Adrenal gland (tissue), 5 donors: ENCODE data around the gene RGMB.

Source experiments
- POLR2A ChIP-seq, 2 donors: fragments of 450-650 bp; IDR thresholded peaks; one replicate each; pipeline ENCODE4 v1.6.1; 2017; ENCODE audit warnings: antibody characterized with exemption in 2 of 2, mild to moderate bottlenecking in 2 of 2, moderate library complexity in 1 of 2
- TF ChIP-seq, protein P1 (sequence below), 6 experiments: fragments of 450-650 bp in 4 of 6; fragments of 200-600 bp in 2 of 6; sonication (generic) in 1 of 6; IDR thresholded peaks; 1 replicate in 5 of 6; 2 replicates in 1 of 6; pipeline versions ENCODE4 v1.5.1 to v1.8.0; 2016 to 2021; ENCODE audit warnings: antibody characterized with exemption in 6 of 6, mild to moderate bottlenecking in 2 of 6, moderate library complexity in 1 of 6
- donor health status: DM: no; HTN: no; CAD: no.

DNA sequence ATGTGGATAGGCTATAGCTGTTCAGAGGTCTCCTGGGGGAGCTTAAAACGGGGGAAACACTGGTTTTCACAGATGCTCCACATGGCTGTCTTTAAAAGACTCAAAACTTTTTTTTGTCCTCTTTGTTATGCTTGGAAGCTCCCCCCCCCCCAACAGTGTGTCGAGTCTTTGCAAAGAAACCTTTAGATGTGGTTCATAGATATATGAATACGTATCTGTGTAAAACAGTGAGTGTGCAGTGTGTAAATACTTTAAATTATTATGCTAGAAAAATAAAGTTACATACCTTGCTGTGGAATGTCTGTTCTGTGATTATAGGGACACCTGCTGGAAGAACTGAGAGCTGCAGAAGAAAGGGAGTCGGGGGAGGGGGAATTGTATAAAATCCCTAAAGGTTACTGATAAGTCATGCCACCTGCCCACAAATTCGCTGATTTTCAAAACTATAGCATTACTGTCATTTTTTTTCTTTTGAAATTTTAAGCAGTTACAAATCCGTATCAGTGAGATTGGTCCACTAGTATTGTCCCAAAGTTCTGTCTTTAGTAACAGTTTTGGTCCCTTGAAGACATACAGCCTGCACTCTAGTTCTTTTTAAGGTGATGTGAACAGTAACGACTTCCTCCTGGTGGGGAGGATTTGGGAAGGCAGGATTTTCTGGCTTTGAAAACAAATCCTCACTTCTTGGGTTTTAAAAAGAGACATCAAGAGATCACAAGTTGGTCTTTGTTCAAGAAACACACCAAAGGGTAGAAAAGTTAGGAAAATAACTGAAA is 22.9 kb downstream of the RGMB start:
- TF ChIP-seq POLR2A (IDR thresholded peaks at IDR 0.05) = no peak
- TF ChIP-seq, protein P1, sequence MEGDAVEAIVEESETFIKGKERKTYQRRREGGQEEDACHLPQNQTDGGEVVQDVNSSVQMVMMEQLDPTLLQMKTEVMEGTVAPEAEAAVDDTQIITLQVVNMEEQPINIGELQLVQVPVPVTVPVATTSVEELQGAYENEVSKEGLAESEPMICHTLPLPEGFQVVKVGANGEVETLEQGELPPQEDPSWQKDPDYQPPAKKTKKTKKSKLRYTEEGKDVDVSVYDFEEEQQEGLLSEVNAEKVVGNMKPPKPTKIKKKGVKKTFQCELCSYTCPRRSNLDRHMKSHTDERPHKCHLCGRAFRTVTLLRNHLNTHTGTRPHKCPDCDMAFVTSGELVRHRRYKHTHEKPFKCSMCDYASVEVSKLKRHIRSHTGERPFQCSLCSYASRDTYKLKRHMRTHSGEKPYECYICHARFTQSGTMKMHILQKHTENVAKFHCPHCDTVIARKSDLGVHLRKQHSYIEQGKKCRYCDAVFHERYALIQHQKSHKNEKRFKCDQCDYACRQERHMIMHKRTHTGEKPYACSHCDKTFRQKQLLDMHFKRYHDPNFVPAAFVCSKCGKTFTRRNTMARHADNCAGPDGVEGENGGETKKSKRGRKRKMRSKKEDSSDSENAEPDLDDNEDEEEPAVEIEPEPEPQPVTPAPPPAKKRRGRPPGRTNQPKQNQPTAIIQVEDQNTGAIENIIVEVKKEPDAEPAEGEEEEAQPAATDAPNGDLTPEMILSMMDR (IDR thresholded peaks at IDR 0.05) = peak; percentile 66 to 82 (median 74)
